OCI-LY3 (cell line): ENCODE measurements around the gene TMEM39A.

Source experiments
- EZH2phosphoT487 ChIP-seq: fragments of 200-600 bp; shearing (Covaris generic); IDR thresholded peaks from 2 replicates; pipeline ENCODE4 v1.6.1; 2018; ENCODE audit warnings: antibody characterized with exemption, mixed run types, low read depth
- TF ChIP-seq, protein P1 (sequence below): fragments of 200-600, 300-600 bp; sonication (generic); IDR thresholded peaks from 2 replicates; pipeline ENCODE4 v1.5.1; 2014; ENCODE audit warnings: antibody characterized with exemption, low read length, low read depth

- TF ChIP-seq, protein P1, sequence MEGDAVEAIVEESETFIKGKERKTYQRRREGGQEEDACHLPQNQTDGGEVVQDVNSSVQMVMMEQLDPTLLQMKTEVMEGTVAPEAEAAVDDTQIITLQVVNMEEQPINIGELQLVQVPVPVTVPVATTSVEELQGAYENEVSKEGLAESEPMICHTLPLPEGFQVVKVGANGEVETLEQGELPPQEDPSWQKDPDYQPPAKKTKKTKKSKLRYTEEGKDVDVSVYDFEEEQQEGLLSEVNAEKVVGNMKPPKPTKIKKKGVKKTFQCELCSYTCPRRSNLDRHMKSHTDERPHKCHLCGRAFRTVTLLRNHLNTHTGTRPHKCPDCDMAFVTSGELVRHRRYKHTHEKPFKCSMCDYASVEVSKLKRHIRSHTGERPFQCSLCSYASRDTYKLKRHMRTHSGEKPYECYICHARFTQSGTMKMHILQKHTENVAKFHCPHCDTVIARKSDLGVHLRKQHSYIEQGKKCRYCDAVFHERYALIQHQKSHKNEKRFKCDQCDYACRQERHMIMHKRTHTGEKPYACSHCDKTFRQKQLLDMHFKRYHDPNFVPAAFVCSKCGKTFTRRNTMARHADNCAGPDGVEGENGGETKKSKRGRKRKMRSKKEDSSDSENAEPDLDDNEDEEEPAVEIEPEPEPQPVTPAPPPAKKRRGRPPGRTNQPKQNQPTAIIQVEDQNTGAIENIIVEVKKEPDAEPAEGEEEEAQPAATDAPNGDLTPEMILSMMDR, result no peak
- no peak for TF ChIP-seq EZH2phosphoT487
Observed at GRCh38 chr3:119401069-119401468, 62.3 kb downstream of the TMEM39A start.
